OCI-LY7 (cell line): ENCODE measurements around the gene CLCN4. TPM values are rescaled to one million over a fixed set of nuclear protein-coding genes. Genes with fewer than 3 reads are reported as not detected.

ENCODE experiments used
- BruUV-seq: library from RNA; stranded (reverse); fragments of 400-500 nt; replicated peaks from 2 replicates; lab custom pipeline; 2021; lab: Mats Ljungman, UMichigan
- CTCF ChIA-PET: fragments of 300-600 bp; sonication (Branson Sonifier 250); formaldehyde crosslinking; loops from one replicate; lab custom pipeline; 2022; ENCODE audit warnings: antibody characterized with exemption; ENCODE audit not compliant: unreplicated experiment; lab: Charles Lee
- POLR2A ChIA-PET: fragments of 300-600 bp; sonication (Branson Sonifier 250); formaldehyde crosslinking; loops from one replicate; lab custom pipeline; 2022; ENCODE audit warnings: antibody characterized with exemption; lab: Charles Lee
- DNase-seq: peaks from one replicate; pipeline ENCODE4 v3.0.0-alpha.2; 2015; ENCODE audit warnings: low spot score
- H2AFZ ChIP-seq: fragments of 200-600 bp; sonication (generic), shearing (Covaris generic); 2 replicates; pipeline ENCODE4 v1.6.1; 2014; ENCODE audit warnings: mild to moderate bottlenecking, antibody characterized with exemption, low read length, moderate library complexity
- H3K27ac ChIP-seq: fragments of 200-600 bp; sonication (generic); 2 replicates; pipeline ENCODE4 v1.5.1; 2014; ENCODE audit warnings: mixed run types, low read depth, mild to moderate bottlenecking, moderate library complexity, low read length, inconsistent platforms; ENCODE audit not compliant: poor library complexity, severe bottlenecking
- H3K36me3 ChIP-seq: fragments of 200-600 bp; sonication (generic); 2 replicates; pipeline ENCODE4 v1.6.1; 2014; ENCODE audit warnings: mild to moderate bottlenecking, antibody characterized with exemption, low read length, moderate library complexity, mixed read lengths; ENCODE audit not compliant: insufficient read depth
- H3K4me1 ChIP-seq: fragments of 200-600 bp; sonication (generic); 2 replicates; pipeline ENCODE4 v1.5.1; 2014; ENCODE audit warnings: mild to moderate bottlenecking, low read length; ENCODE audit not compliant: insufficient read depth, poor library complexity, severe bottlenecking
- H3K4me2 ChIP-seq: fragments of 200-600 bp; sonication (generic); 2 replicates; pipeline ENCODE4 v1.6.1; 2014; ENCODE audit warnings: mild to moderate bottlenecking, low read length
- H3K4me3 ChIP-seq: fragments of 200-600 bp; sonication (generic); 2 replicates; pipeline ENCODE4 v1.5.1; 2014; ENCODE audit warnings: mild to moderate bottlenecking, low read depth, low read length; ENCODE audit not compliant: poor library complexity, severe bottlenecking
- H3K79me2 ChIP-seq: fragments of 200-600 bp; sonication (generic); 2 replicates; pipeline ENCODE4 v1.6.1; 2016; ENCODE audit warnings: low read depth, mild to moderate bottlenecking, low read length, moderate library complexity, mixed read lengths; ENCODE audit not compliant: insufficient read depth
- H3K9me2 ChIP-seq: fragments of 200-600 bp; sonication (generic); 2 replicates; pipeline ENCODE4 v1.6.1; 2016; ENCODE audit warnings: mild to moderate bottlenecking, low read length, mixed read lengths; ENCODE audit not compliant: insufficient read depth
- H3K9me3 ChIP-seq: fragments of 200-600 bp; sonication (generic); 2 replicates; pipeline ENCODE4 v1.6.1; 2014; ENCODE audit warnings: mild to moderate bottlenecking, mixed run types, low read length, mixed read lengths
- H4K20me1 ChIP-seq: fragments of 200-600 bp; sonication (generic); 2 replicates; pipeline ENCODE4 v1.6.1; 2014; ENCODE audit warnings: mild to moderate bottlenecking, antibody characterized with exemption, low read length, moderate library complexity, mixed read lengths; ENCODE audit not compliant: insufficient read depth
- CTCF ChIP-seq: fragments of 200-600 bp; sonication (generic); conservative IDR thresholded peaks from 2 replicates; pipeline ENCODE4 v1.5.1; 2014; ENCODE audit warnings: mild to moderate bottlenecking, antibody characterized with exemption, low read length, moderate library complexity, mixed read lengths
- EZH2phosphoT487 ChIP-seq: fragments of 200-600 bp; sonication (generic); IDR thresholded peaks from 2 replicates; pipeline ENCODE4 v1.6.1; 2018; ENCODE audit warnings: low read depth, borderline replicate concordance, mild to moderate bottlenecking, mixed run types, antibody characterized with exemption, low read length, moderate library complexity, mixed read lengths
- intact Hi-C: fragments of 100-400 bp; cut with micrococcal nuclease; formaldehyde crosslinking; loops from one replicate; pipeline ENCODE4 v1.10.0; 2022; ENCODE audit not compliant: unreplicated experiment
- total RNA-seq, 2 experiments: library from RNA; depleted of rRNA in 1 of 2; stranded (reverse); fragments of >200 nt in 1 of 2; shearing (Covaris generic) in 1 of 2; gene quantifications; 2 replicates each; pipeline ENCODE4 v1.2.3, GENCODE V29; 2014 to 2022

Gene CLCN4
- total RNA-seq, 2 experiments from 2014 or later, result 7.8 to 9.7 TPM

- no peak for DNase-seq
- Histone ChIP-seq H2AFZ (no peak overlapping the region), H3K36me3 (peaks cover 16% of the 10 kb centered on the region), H3K4me2 (no peak overlapping the region), H3K4me1 (peaks cover 29% of the 10 kb centered on the region), H3K9me3 (no peaks in the 10 kb centered on the region), H3K27ac (no peak overlapping the region), H3K79me2 (no peaks in the 10 kb centered on the region), H4K20me1 (no peaks in the 10 kb centered on the region), H3K4me3 (no peak overlapping the region), H3K9me2 (no peaks in the 10 kb centered on the region)
- BruUV-seq, result no TSS peak
- ChIA-PET POLR2A (no interaction called here), CTCF (no interaction called here)
- intact Hi-C loops, result no loop called here
- no peak for TF ChIP-seq EZH2phosphoT487
- TF ChIP-seq CTCF, result no peak
Measured at GRCh38 chrX:10197279-10198210, 40.8 kb downstream of the CLCN4 start.

- ChIA-PET CTCF (no interaction called here), POLR2A (interaction anchor here (1.2 kb wide), 1 partner anchor 8 kb away, joined by 6 read pairs; no protein-coding TSS in a partner anchor)
- H4K20me1 ChIP-seq, result no peaks in the 10 kb centered on the region
- DNase-seq, result no peak
- intact Hi-C loops, result no loop called here
- no peak overlapping the region for H3K4me3 ChIP-seq
- H3K27ac ChIP-seq, result peak overlapping the region; percentile 67
- H2AFZ ChIP-seq, result no peak overlapping the region; the same call in 1 of the 2 replicates
- peak overlapping the region; percentile 64; the same call in 1 of the 2 replicates for H3K4me2 ChIP-seq
- H3K79me2 ChIP-seq, result no peaks in the 10 kb centered on the region
- H3K4me1 ChIP-seq, result peaks cover 29% of the 10 kb centered on the region
- H3K9me2 ChIP-seq, result no peaks in the 10 kb centered on the region
- BruUV-seq, result no TSS peak
- H3K9me3 ChIP-seq, result no peaks in the 10 kb centered on the region
- H3K36me3 ChIP-seq, result peaks cover 16% of the 10 kb centered on the region
- TF ChIP-seq EZH2phosphoT487, result no peak
- no peak for TF ChIP-seq CTCF
Measured at GRCh38 chrX:10198254-10198653, 41.5 kb downstream of the CLCN4 start.
